WTC11 (cell line): Measurements from ENCODE around the gene PPP1R2C.

Experiments
- ATF1 ChIP-seq: sonication (generic); formaldehyde crosslinking; IDR thresholded peaks from 2 replicates; pipeline ENCODE4 v1.8.1; 2023; ENCODE audit warnings: mild to moderate bottlenecking, moderate library complexity, missing genetic modification reagents
- CREB1 ChIP-seq: sonication (generic); formaldehyde crosslinking; IDR thresholded peaks from 2 replicates; pipeline ENCODE4 v1.8.0; 2023; ENCODE audit warnings: mild to moderate bottlenecking, missing genetic modification reagents
- FOXP1 ChIP-seq: sonication (generic); formaldehyde crosslinking; IDR thresholded peaks from 2 replicates; pipeline ENCODE4 v1.8.0; 2022; ENCODE audit warnings: missing genetic modification reagents, mild to moderate bottlenecking, moderate library complexity, borderline replicate concordance
- IRF2 ChIP-seq: sonication (generic); formaldehyde crosslinking; IDR thresholded peaks from 2 replicates; pipeline ENCODE4 v1.8.0; 2022; ENCODE audit warnings: low read depth, missing genetic modification reagents, borderline replicate concordance
- JUN ChIP-seq: sonication (generic); formaldehyde crosslinking; IDR thresholded peaks from 2 replicates; pipeline ENCODE4 v1.8.0; 2023; ENCODE audit warnings: mild to moderate bottlenecking, missing genetic modification reagents
- SP1 ChIP-seq: sonication (generic); formaldehyde crosslinking; conservative IDR thresholded peaks from 2 replicates; pipeline ENCODE4 v1.8.1; 2022; ENCODE audit warnings: missing genetic modification reagents
- ZNF138 ChIP-seq: sonication (generic); formaldehyde crosslinking; conservative IDR thresholded peaks from 2 replicates; pipeline ENCODE4 v1.8.1; 2022; ENCODE audit warnings: mild to moderate bottlenecking, moderate library complexity, missing genetic modification reagents
- ZNF317 ChIP-seq: sonication (generic); formaldehyde crosslinking; IDR thresholded peaks from 2 replicates; pipeline ENCODE4 v1.8.1; 2023; ENCODE audit warnings: low read depth, mild to moderate bottlenecking, moderate library complexity, missing genetic modification reagents, borderline replicate concordance
- TF ChIP-seq, protein P1 (sequence below): fragments of 200-600 bp; IDR thresholded peaks from 2 replicates; pipeline ENCODE4 v1.8.0; 2022; ENCODE audit warnings: antibody characterized with exemption
- TF ChIP-seq, protein P2 (sequence below): sonication (generic); formaldehyde crosslinking; IDR thresholded peaks from 2 replicates; pipeline ENCODE4 v1.8.1; 2022; ENCODE audit warnings: mild to moderate bottlenecking, missing genetic modification reagents, moderate library complexity, borderline replicate concordance
- TF ChIP-seq, protein P3 (sequence below): sonication (generic); formaldehyde crosslinking; conservative IDR thresholded peaks from 2 replicates; pipeline ENCODE4 v1.8.1; 2022; ENCODE audit warnings: mild to moderate bottlenecking, missing genetic modification reagents
- TF ChIP-seq, protein P4 (sequence below): sonication (generic); formaldehyde crosslinking; IDR thresholded peaks from 2 replicates; pipeline ENCODE4 v1.8.1; 2023; ENCODE audit warnings: mild to moderate bottlenecking, missing genetic modification reagents
- TF ChIP-seq, protein P5 (sequence below): fragments of 250-450 bp; sonication (Bioruptor Pico); IDR thresholded peaks from 2 replicates; pipeline ENCODE4 v1.9.0; 2021; ENCODE audit warnings: mild to moderate bottlenecking

DNA sequence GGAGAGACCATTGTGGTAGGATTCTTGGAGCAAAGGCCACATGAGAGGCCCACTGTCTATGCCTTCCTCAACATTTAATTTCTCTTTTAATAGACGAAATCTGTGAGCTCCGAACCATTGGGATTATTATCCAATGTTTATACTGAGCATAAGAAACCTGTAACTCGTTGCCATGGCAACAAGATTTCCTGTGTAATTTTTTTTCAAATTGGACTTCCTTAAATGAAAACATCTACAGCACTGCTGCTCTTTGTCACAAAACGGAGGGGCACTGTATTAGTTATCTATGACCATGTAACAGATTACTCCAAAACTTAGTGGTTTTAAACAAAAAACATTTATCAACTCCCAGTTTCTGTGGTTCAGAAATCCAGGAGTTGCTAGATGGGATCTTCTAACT is 38.7 kb downstream of the PPP1R2C start:
- no peak for TF ChIP-seq ZNF317 (CRISPR knock-in tag)
- TF ChIP-seq ZNF138, result no peak
- TF ChIP-seq JUN (CRISPR knock-in tag), result no peak
- TF ChIP-seq FOXP1 (CRISPR knock-in tag), result no peak
- TF ChIP-seq, protein P1, sequence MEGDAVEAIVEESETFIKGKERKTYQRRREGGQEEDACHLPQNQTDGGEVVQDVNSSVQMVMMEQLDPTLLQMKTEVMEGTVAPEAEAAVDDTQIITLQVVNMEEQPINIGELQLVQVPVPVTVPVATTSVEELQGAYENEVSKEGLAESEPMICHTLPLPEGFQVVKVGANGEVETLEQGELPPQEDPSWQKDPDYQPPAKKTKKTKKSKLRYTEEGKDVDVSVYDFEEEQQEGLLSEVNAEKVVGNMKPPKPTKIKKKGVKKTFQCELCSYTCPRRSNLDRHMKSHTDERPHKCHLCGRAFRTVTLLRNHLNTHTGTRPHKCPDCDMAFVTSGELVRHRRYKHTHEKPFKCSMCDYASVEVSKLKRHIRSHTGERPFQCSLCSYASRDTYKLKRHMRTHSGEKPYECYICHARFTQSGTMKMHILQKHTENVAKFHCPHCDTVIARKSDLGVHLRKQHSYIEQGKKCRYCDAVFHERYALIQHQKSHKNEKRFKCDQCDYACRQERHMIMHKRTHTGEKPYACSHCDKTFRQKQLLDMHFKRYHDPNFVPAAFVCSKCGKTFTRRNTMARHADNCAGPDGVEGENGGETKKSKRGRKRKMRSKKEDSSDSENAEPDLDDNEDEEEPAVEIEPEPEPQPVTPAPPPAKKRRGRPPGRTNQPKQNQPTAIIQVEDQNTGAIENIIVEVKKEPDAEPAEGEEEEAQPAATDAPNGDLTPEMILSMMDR, result no peak
- TF ChIP-seq ATF1 (CRISPR knock-in tag), result no peak
- TF ChIP-seq, protein P2, sequence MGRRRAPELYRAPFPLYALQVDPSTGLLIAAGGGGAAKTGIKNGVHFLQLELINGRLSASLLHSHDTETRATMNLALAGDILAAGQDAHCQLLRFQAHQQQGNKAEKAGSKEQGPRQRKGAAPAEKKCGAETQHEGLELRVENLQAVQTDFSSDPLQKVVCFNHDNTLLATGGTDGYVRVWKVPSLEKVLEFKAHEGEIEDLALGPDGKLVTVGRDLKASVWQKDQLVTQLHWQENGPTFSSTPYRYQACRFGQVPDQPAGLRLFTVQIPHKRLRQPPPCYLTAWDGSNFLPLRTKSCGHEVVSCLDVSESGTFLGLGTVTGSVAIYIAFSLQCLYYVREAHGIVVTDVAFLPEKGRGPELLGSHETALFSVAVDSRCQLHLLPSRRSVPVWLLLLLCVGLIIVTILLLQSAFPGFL (CRISPR knock-in tag), result no peak
- TF ChIP-seq IRF2 (CRISPR knock-in tag), result no peak
- TF ChIP-seq, protein P3, sequence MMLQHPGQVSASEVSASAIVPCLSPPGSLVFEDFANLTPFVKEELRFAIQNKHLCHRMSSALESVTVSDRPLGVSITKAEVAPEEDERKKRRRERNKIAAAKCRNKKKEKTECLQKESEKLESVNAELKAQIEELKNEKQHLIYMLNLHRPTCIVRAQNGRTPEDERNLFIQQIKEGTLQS (CRISPR knock-in tag), result no peak
- no peak for TF ChIP-seq SP1
- TF ChIP-seq CREB1, result no peak
- TF ChIP-seq, protein P4, sequence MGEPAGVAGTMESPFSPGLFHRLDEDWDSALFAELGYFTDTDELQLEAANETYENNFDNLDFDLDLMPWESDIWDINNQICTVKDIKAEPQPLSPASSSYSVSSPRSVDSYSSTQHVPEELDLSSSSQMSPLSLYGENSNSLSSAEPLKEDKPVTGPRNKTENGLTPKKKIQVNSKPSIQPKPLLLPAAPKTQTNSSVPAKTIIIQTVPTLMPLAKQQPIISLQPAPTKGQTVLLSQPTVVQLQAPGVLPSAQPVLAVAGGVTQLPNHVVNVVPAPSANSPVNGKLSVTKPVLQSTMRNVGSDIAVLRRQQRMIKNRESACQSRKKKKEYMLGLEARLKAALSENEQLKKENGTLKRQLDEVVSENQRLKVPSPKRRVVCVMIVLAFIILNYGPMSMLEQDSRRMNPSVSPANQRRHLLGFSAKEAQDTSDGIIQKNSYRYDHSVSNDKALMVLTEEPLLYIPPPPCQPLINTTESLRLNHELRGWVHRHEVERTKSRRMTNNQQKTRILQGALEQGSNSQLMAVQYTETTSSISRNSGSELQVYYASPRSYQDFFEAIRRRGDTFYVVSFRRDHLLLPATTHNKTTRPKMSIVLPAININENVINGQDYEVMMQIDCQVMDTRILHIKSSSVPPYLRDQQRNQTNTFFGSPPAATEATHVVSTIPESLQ, result no peak
- TF ChIP-seq, protein P5, sequence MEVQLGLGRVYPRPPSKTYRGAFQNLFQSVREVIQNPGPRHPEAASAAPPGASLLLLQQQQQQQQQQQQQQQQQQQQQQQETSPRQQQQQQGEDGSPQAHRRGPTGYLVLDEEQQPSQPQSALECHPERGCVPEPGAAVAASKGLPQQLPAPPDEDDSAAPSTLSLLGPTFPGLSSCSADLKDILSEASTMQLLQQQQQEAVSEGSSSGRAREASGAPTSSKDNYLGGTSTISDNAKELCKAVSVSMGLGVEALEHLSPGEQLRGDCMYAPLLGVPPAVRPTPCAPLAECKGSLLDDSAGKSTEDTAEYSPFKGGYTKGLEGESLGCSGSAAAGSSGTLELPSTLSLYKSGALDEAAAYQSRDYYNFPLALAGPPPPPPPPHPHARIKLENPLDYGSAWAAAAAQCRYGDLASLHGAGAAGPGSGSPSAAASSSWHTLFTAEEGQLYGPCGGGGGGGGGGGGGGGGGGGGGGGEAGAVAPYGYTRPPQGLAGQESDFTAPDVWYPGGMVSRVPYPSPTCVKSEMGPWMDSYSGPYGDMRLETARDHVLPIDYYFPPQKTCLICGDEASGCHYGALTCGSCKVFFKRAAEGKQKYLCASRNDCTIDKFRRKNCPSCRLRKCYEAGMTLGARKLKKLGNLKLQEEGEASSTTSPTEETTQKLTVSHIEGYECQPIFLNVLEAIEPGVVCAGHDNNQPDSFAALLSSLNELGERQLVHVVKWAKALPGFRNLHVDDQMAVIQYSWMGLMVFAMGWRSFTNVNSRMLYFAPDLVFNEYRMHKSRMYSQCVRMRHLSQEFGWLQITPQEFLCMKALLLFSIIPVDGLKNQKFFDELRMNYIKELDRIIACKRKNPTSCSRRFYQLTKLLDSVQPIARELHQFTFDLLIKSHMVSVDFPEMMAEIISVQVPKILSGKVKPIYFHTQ (CRISPR knock-in tag), result no peak
